Frontal cortex (tissue), 4 donors: ENCODE measurements around the gene SARDH. TPM values are rescaled to one million over a fixed set of nuclear protein-coding genes. Genes with fewer than 3 reads are reported as not detected.
A peak's percentile ranks its signal among the peaks of the same experiment; 100 is the strongest.

Source experiments
- DNase-seq, 2 donors: peaks; one replicate each; pipeline ENCODE4 v3.0.0; 2012; ENCODE audit warnings: low spot score in 2 of 2
- FAIRE-seq: peaks from 2 replicates; lab custom pipeline; 2012; peaks lifted over from hg19 to GRCh38; lab: Jason Lieb, UNC
- total RNA-seq: library from RNA; depleted of rRNA; stranded (reverse); fragments of >200 nt; gene quantifications from one replicate; pipeline ENCODE4 v1.2.3, GENCODE V29; 2014
- donor health status: control.
- donor health status: control.
- donor health status: control.

Gene SARDH
- total RNA-seq, 1 donor from 2014 or later = 1.6 TPM

DNA sequence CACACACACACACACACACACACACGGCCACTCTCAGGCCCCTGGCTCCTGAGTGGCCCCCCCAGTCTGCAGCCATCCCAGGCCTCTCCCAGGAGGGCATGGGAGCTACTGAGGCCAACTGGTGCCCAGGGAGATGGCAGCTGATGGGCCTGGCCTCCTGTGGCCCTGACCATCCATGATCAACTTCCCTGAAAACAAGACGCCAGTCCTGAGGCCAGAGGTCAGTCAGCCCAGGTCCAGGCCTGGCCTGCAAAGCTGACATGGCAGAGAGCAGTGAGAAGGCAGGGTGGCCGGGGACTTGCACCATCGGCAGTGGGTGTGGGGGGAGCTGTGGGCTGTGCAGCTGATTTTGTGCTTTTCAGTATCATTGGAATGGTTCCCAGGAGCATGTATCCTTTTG is 47.0 kb downstream of the SARDH start:
- FAIRE-seq (no peak), DNase-seq (no peak)

DNA sequence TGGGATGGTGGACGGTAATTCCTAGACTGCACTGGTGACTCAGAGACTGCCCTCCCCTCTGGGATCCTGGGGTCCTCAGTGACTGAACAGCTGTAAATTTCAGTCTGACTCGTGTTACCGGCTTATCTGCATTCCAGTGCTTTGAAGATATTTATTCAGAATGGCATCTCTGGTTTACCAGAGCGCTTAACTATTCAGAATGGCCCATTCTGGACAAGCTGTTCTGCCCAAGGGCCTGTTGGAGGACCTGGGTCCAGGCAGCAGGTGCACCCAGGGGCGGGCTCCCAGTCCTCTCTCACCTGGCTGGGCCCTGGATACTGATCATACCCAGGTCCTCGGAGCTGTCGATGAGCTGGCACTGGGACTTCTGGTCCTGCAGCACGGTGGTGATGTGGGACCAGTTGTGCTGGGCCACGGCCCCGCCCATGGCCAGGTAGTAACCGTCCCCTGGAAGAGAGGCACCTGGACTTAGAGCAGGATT is 48.0 kb downstream of the SARDH start:
- FAIRE-seq = no peak
- DNase-seq = no peak

DNA sequence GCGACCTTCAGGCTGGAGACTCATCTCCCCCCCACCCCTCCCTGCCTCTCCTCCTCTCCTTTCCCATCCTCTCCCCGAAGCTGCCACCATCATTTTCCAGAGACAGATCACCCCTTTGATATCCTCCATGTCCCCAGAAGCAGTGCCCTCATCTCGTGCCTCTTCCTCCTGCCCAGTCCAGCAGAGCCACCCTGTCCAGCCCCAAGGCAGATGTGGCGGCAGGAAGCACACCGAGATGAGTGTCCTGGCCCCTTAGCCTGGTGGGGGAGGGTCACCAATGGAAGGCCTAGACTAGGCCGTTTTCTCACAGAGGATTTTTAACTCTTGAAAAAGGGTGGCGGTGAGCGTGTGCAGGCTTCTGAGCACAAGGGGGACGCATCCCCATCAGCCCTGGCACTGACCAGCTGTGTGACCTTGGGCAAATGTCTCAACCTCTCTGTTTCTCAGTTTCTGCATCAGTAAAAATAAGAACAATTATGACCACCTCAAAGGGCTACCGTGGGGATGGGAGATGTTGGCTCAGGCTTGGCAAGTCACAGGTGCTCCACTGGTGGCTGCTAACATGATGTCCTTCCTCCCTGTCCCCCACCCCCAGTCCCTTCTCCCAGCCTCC is 48.9 kb downstream of the SARDH start:
- DNase-seq (no peak), FAIRE-seq (no peak)

DNA sequence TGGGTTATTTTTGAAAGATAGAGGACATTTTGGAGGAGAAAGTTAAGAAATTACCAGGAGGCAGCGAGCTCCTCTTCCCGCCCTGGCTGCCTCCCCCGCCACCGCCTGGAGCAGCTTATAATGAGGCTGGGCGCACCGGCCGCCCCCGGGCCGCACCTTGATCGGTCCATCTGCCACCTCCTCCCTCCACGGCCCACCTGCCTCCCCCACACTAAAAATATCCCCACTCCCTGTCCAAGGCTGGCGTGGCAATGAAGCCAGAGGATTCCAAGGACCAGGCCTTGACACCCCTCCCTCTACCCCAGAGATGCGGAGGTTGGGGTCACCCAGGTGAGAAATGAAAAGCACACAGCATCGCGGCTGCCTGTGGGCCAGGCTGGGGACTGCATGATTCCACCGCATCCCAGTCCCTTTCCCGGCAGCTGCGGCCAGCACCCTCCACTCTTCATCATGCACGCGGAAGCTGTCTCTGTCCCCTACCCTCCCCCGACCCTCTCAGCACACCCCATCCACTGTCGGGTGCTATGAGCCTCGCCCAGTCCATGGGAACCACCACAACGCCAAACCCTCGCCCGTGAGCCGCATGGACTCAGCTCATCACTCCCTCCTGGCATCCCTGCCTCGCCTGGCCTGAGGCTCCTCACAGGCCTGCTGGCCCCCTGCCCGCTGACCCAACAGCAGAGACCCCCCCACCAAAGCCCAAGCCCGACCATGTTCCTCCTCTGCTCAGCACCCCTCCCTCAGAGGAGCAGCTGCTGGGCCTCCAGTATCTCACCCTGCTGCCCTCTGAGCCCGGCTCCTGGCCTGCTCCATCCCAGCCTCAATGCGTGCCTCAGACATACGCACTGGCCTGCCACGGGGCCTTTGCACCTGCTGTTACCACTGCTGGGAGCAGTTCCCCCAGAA is 50.0 kb downstream of the SARDH start:
- FAIRE-seq (no peak), DNase-seq (no peak)

DNA sequence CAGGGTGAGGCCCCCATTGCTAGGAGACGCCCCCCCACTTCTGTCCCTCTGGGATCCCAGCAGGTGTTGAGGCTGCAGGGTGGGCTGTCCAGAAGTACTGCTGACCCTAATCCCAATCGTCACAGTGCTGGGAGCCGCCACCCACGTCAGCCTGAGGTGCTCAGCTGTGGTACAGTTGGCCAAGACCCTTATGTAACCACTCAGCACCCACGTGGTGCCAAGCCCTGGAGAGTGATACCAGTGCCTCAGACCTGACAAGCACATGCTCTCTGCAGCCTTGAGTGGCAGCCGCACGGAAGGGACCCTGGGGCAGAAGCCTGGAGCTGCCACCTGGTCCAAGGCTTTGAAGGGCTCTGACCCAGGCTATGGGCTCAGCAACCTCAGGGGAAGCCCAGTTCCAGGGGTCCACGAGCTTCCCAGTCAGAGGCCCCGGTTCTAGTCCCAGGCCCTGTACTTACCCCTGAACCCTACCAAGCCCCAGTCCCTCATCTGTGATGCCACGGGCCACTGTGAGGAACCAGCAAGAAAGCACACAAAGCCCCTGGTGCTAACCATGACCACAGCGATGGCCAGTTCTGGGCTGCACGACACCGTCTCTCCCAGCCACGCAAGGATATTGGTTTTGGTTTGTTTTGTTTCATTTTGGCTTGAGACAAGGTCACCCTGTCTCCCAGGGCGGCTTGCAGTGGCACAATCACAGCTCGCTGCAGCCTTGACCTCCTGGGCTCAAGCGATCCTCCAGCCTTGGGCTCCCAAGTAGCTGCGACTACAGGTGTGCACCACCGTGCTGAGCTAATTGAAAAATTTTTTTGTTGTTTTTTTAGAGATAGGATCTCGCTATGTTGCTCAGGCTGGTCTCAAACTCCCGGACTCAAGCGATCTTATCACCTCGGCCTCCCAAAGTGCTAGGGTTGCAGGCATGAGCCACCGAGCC is 51.2 kb downstream of the SARDH start:
- no peak for FAIRE-seq
- peak in 1 of 2 donors; percentile 64 for DNase-seq

DNA sequence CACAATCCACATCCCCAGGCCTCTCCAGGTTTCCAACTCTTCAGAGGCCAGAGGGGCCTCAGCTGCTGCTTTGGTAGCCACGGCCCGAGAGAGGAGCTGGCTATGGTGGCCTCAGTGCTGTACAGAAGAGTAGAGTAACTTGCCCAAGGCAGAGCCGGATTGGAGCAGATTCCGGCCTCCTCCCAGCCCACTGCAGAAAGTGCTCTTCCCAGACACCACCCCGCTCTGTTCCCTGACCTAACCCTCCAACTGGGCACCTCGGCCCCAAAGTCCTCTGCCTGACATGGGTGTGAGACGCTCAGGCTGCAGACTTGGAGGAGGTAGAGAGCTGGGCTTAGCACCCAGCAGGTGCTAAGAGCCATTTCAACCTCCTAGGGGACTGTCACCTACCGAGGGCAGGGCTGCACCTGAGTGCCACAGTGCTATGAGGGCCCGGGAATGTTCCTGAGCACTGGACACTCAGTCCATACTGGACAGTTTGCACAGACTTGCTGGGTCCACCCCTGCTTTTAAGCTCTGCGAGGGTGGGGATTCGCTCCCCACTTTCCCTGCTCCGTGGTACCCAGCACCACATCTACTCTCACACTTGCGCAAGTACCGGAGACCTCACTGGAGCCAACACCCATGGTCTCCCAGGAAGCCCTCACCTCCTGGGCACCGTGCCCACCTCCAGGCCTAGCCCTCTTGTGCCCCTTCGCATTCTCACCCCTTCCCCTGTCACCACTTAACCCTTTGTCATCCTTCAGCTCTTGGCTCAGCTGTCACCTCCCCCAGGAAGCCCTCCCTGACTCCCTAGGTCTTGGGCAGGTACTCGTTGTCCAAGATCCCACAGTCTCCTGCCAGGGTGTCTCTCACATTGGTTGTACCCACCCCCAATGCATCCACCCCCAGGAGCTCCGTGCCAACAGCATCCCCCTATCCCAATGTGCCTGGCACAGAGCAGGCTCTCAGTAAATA is 52.2 kb downstream of the SARDH start:
- no peak for FAIRE-seq
- no peak for DNase-seq

GRCh38 chr9:133684936-133685361 is 53.2 kb downstream of the SARDH start:
- FAIRE-seq = no peak
- no peak for DNase-seq

DNA sequence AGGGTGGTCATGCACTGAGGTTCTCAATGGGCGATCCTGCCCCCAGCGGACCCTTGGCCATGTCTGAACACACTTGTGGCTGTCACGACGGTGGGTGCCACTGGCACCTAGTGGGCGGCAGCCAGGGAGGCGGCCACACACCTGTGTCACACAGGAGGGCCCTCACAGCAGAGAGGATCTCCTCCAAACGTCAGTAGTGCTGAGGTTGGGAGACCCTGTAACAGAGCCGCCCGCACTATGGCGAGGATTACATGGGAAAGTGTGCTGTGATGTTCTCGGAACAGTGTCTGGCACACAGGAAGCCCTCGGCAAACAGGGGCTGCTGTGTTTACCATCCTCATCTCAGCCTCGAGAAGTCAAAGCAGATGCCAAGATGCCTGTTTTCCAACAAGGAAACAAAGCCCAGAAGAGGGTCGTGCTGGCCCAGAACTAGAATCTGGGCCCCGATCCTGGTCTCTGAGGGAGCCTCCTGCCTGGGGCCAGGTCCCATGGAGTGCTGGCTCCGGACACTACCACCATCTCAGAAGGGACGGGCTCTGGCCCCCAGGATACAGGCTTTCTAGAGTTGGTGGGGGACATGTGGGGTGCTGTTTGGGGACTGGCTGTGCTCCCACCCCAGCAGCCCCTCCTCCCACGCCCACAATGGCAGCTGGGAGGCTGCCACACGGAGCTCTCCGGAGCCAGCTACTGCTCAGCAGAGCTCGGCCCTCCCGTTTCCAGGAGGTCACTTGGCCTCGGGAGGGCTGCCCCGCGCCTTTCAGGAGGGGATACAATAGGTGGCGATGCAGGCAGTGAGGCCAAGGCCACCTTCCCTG is 53.8 kb downstream of the SARDH start:
- FAIRE-seq (no peak), DNase-seq (peak; percentile 52 to 67)

- FAIRE-seq (no peak), DNase-seq (no peak)
These were observed 54.5 kb downstream of the SARDH start for GRCh38 chr9:133683586-133684120.

DNA sequence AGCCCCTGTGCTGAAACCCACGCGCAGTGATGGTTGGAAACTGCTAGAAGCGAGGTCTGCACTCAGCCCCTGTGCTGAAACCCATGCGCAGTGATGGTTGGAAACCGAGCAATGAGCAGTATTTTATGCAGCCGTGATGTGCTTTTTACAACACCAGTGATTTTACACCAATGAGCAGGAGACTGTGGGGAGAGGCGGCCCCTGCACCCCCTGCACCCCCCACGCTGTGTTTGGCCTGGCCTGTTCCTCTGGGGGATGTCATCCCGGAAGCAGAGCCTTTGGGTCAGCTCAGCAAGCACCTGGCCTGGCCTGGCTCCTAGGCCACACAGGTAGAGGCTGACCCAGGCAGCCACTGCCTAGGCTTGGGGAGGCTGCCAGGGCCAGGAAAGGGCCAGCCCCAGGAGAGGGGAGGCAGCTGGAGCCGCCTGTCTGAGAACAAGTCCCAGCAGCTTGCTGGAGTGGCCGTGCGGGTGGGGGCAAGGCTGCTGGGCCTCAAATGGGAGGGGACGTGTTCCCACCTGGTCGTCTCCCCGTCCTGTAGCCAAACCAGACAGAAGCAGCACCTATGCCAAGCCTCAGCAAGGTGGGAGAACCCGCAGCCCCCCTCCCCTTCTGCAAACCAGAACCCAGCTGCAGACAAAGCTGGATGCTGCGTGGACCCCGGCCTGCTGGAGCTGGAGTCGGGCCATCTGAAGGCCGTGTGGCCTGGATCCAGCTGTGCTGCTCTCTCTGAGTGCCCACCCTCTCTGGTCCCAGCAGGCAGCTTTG is 55.1 kb downstream of the SARDH start:
- FAIRE-seq (no peak), DNase-seq (no peak)

GRCh38 chr9:133681658-133682306 is 56.4 kb downstream of the SARDH start:
- DNase-seq (no peak), FAIRE-seq (no peak)

- no peak for DNase-seq
- no peak for FAIRE-seq
These were observed 57.0 kb downstream of the SARDH start for GRCh38 chr9:133680976-133681657.

DNA sequence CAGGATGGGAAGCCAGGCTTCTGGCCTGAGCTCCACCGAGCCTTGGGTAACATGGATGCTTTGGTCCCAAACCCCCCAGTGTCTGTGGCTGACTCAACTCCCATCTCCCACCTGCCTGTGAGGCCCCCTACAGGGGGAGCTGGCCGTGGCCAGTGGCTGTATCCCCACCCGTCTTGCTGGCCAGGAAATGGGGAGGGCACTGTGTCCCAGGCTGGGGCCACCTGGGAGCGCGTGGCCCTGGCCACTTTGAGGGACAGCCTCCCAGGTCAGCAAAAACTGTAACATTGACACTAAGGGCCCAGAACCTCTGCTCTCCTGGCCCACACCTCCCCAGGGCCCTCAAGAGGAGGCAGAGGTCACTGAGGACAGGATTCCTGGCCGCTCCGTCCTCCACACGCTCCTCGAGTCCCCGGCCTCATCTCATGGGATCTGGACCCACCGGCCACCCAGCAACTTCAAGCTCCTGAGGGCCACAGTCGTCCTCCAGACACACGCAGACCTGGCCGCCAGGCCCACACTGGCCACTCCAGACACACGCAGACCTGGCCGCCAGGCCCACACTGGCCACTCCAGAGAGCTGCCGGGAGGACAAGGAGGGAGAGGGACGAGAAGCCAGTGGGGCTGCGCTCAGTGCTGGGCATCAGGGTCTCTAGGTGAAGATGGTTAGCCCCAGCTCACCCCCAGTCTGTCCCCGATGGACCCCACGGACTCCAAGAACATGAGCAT is 57.7 kb downstream of the SARDH start:
- no peak for DNase-seq
- no peak for FAIRE-seq

DNA sequence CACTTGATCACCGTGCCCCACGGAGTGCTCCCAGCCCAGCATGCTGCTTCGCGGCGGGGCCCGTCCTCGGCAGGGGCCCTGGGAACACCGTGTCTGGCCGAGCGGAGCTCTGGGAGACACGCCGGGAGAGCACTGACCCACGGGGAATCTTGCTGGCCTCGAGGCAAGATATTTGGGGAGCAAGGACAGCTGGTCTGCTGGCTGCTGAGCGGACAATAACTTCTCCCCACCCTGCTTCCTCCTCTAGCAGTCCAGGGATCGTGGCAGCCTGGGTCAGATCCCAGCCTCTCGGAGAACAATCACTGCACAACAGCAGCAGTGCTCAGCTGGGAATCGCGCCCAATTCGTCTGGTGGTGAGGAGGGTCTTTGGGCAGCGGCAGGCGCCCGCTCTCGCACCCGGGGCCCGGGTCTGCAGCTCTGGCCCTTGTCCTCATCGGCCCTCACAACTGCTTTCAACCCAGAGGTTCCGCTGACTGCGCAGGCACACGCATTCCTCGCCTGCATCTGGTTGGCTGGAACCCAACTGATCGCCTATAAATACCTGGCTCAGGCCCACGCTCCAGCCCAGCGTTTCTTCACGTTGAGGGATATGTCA is 58.6 kb downstream of the SARDH start:
- DNase-seq (no peak), FAIRE-seq (no peak)

DNA sequence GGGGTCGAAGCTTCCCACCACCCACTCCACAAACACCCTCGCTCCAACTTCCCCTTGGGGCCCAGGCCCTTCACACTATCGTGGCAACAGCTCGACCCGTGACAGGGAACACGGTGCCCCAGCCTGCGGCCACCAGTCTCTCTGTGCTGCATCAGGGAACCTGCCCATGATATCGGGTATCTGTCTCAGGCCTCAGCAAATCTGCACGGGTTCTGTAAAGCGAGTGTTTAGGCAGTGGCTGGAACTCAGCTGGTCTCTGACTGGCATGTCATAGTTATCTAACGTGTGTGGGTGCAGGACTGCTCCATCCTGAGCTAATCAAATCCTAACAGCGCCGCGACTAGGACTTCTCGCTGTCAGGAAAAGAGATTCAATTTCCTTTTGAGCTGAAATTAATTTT is 59.1 kb downstream of the SARDH start:
- DNase-seq = no peak
- FAIRE-seq = no peak
